ENCODE results near the gene ZNF625.
"Not testable (repeated sequence)": the region's sequence is repeated elsewhere in the genome, so short reads cannot be mapped to it uniquely, and the experiment has no call there.

Gene ZNF625

DNA sequence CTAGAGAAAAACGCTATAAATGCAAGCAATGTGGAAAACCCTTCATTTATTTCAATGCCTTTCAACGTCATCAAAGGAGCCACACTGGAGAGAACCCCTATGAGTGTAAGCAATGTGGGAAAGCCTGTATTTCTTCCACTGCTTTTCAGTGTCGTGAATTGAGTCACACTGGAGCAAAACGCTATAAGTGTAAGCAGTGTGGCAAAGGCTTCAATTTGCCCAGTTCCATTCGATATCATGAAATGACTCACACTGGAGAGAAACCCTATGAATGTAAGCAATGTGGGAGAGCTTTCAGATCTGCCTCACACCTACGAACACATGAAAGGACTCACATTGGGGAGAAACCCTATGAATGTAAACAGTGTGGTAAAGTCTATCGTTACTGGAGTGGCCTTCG, 43.8 kb downstream of the ZNF625 start:
- DNase-seq (ENCODE audit: low read depth in 2 of 2): no peak
- no peak overlapping the region for H3K4me3 ChIP-seq (replicated peaks in 1 of 2; ENCODE audit: low read depth in 2 of 2, low read length in 2 of 2)
- TF ChIP-seq, protein P1, sequence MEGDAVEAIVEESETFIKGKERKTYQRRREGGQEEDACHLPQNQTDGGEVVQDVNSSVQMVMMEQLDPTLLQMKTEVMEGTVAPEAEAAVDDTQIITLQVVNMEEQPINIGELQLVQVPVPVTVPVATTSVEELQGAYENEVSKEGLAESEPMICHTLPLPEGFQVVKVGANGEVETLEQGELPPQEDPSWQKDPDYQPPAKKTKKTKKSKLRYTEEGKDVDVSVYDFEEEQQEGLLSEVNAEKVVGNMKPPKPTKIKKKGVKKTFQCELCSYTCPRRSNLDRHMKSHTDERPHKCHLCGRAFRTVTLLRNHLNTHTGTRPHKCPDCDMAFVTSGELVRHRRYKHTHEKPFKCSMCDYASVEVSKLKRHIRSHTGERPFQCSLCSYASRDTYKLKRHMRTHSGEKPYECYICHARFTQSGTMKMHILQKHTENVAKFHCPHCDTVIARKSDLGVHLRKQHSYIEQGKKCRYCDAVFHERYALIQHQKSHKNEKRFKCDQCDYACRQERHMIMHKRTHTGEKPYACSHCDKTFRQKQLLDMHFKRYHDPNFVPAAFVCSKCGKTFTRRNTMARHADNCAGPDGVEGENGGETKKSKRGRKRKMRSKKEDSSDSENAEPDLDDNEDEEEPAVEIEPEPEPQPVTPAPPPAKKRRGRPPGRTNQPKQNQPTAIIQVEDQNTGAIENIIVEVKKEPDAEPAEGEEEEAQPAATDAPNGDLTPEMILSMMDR (IDR thresholded peaks at IDR 0.05; ENCODE audit: low read depth, low read length): no peak

DNA sequence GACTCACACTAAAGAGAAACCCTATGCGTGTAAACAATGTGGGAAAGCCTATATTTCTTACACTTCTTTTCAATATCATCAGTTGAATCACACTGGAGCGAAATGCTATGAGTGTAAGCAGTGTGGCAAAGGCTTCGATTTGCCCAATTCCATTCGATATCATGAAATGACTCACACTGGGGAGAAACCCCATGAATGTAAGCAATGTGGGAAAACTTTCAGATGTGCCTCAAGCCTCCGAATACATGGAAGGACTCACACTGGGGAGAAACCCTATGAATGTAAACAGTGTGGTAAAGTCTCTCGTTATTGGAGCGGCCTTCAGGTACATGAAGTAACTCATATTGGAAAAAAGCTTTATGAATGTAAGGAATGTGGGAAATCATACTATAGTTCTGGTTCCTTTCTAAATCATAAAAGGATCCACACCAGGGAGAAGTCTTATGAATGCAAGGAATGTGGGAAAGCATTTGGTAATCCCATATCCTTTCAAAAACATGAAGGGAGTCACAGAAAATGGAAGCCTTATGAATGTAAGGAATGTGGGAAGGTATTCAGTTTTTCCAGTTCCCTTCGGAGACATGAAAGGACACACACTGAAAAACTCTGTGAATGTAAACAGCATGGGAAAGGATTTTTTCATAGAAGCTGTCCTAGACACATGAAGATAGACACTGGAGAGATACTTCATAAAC, 44.4 kb downstream of the ZNF625 start:
- H3K4me3 ChIP-seq (replicated peaks in 1 of 2; ENCODE audit: low read depth in 2 of 2, low read length in 2 of 2): no peak overlapping the region
- TF ChIP-seq, protein P1 (IDR thresholded peaks at IDR 0.05; ENCODE audit: low read depth, low read length): no peak
- DNase-seq (ENCODE audit: low read depth in 2 of 2): no peak

GRCh38 chr19:12111176-12111575, 45.4 kb downstream of the ZNF625 start:
- no peak overlapping the region for H3K4me3 ChIP-seq (replicated peaks in 1 of 2; ENCODE audit: low read depth in 2 of 2, low read length in 2 of 2)
- no peak for DNase-seq (ENCODE audit: low read depth in 2 of 2)
- TF ChIP-seq, protein P1 (IDR thresholded peaks at IDR 0.05; ENCODE audit: low read depth, low read length): no peak

- H3K4me3 ChIP-seq (replicated peaks in 1 of 2; ENCODE audit: low read depth in 2 of 2, low read length in 2 of 2); DNase-seq (ENCODE audit: low read depth in 2 of 2): not testable (repeated sequence)
These were observed 52.6 kb downstream of the ZNF625 start for GRCh38 chr19:12103909-12104308.

DNA sequence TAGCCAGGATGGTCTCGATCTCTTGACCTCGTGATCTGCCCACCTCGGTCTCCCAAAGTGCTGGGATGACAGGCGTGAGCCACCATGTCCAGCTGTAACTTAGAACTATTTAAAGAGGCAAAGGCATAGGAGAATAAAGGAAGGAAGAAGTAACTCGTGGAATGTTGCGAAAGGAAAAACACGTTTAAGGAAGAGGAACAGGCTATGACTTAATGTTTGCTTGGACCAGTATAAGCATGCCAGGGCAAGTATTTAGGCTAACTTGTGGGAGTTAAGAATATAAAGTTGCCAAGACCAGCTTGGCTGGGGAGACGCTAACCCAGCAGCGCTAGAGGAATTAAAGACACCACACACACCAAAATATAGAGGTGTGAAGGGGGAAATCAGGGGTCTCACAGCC, 58.5 kb downstream of the ZNF625 start:
- H3K4me3 ChIP-seq (replicated peaks in 1 of 2; ENCODE audit: low read depth in 2 of 2, low read length in 2 of 2): no peak overlapping the region
- TF ChIP-seq, protein P1 (IDR thresholded peaks at IDR 0.05; ENCODE audit: low read depth, low read length): no peak
- no peak for DNase-seq (ENCODE audit: low read depth in 2 of 2)

DNA sequence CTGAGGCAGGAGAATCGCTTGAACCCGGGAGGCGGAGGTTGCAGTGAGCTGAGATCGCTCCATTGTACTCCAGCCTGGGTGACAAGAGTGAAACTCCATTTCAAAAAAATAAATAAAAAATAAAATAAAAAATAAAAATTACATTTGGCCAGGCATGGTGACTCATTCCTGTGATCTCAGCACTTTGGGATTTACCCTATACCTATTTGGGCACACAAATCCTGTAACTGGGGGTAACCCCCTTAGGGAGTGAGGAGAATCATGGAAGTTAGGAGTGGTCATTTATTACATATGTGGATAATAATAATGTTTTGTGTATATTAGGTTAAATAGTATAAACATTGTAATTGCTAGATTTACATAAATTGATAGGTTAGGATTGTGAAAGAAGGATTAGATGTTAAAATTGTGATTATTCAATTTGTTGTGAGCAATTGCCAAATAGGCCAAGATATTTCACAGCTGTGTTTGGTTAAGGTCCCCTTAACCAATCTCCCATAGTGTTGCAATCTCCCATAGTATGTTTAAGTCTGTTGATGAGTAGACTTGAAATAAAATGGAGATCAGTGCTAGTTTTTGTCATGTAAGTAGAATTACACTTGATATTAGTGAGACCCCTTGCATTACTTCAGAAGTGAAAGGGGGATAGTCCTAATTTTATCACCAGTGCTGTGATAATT, 61.3 kb downstream of the ZNF625 start:
- H3K4me3 ChIP-seq (replicated peaks in 1 of 2; ENCODE audit: low read depth in 2 of 2, low read length in 2 of 2): no peak overlapping the region
- TF ChIP-seq, protein P1 (IDR thresholded peaks at IDR 0.05; ENCODE audit: low read depth, low read length): no peak
- DNase-seq (ENCODE audit: low read depth in 2 of 2): peak; percentile 6 to 63

All from cardiac fibroblast (primary cell).